SK-N-SH (cell line): Measurements from ENCODE around the gene NAA38. TPM values are rescaled to one million over a fixed set of nuclear protein-coding genes. Genes with fewer than 3 reads are reported as not detected.

ENCODE experiments used
- CTCF ChIA-PET: fragments of 300-600, 350-600 bp; formaldehyde crosslinking; extraction: SDS; loops from one replicate; lab custom pipeline; 2021; lab: Yijun Ruan, JAX
- POLR2A ChIA-PET: fragments of 350-600 bp; sonication (Branson Sonifier 250); formaldehyde crosslinking; extraction: SDS; loops from one replicate; lab custom pipeline; 2020; ENCODE audit warnings: antibody characterized with exemption, inconsistent platforms; lab: Yijun Ruan, JAX
- DNase-seq: peaks from one replicate; pipeline ENCODE4 v3.0.0; 2012
- H2AFZ ChIP-seq: fragments of 200-600 bp; sonication (generic); 2 replicates; pipeline ENCODE4 v1.8.1; 2016; ENCODE audit warnings: antibody characterized with exemption, mild to moderate bottlenecking, low read depth
- H3F3A ChIP-seq: fragments of 200-600 bp; sonication (generic); replicated peaks from 2 replicates; pipeline ENCODE3; 2016; ENCODE audit warnings: antibody characterized with exemption, mild to moderate bottlenecking; ENCODE audit not compliant: insufficient read depth
- H3K27ac ChIP-seq, 2 experiments: fragments of 200-500 bp in 1 of 2; fragments of 200-600 bp in 1 of 2; sonication (Bioruptor generic) in 1 of 2; sonication (generic), shearing (Covaris generic) in 1 of 2; 2 replicates each; pipeline versions ENCODE4 v1.5.1 to v1.6.1; 2014 to 2016; ENCODE audit warnings: low read depth in 2 of 2, inconsistent platforms in 1 of 2, low read length in 1 of 2, mild to moderate bottlenecking in 1 of 2, mixed read lengths in 1 of 2
- H3K27me3 ChIP-seq: fragments of 200-600 bp; sonication (generic), shearing (Covaris generic); 2 replicates; pipeline ENCODE4 v1.6.1; 2016; ENCODE audit warnings: mixed run types; ENCODE audit not compliant: insufficient read depth
- H3K36me3 ChIP-seq, 2 experiments: fragments of 200-500 bp in 1 of 2; fragments of 200-600 bp in 1 of 2; sonication (Bioruptor generic) in 1 of 2; sonication (generic) in 1 of 2; replicated peaks in 1 of 2; 2 replicates each; pipeline versions ENCODE3 to v1.5.1; 2014 to 2016; ENCODE audit warnings: low read length in 1 of 2, mild to moderate bottlenecking in 1 of 2; ENCODE audit not compliant: insufficient read depth in 2 of 2, control insufficient read depth in 1 of 2
- H3K4me1 ChIP-seq, 2 experiments: fragments of 200-500 bp in 1 of 2; fragments of 200-600 bp in 1 of 2; sonication (Bioruptor generic) in 1 of 2; sonication (generic), shearing (Covaris generic) in 1 of 2; 2 replicates each; pipeline versions ENCODE4 v1.5.1 to v1.6.1; 2014 to 2016; ENCODE audit warnings: low read depth in 1 of 2, low read length in 1 of 2, mixed run types in 1 of 2; ENCODE audit not compliant: insufficient read depth in 2 of 2, control insufficient read depth in 1 of 2
- H3K4me2 ChIP-seq: fragments of 200-600 bp; sonication (generic), shearing (Covaris generic); 2 replicates; pipeline ENCODE4 v1.6.1; 2017; ENCODE audit warnings: mixed run types
- H3K4me3 ChIP-seq, 2 experiments: fragments of 200-500 bp in 1 of 2; fragments of 200-600 bp in 1 of 2; sonication (Bioruptor generic) in 1 of 2; sonication (generic), shearing (Covaris generic) in 1 of 2; 2 replicates each; pipeline versions ENCODE4 v1.5.1 to v1.8.1; 2014 to 2016; ENCODE audit warnings: low read depth in 2 of 2, inconsistent platforms in 1 of 2, low read length in 1 of 2, mild to moderate bottlenecking in 1 of 2, mixed read lengths in 1 of 2, moderate library complexity in 1 of 2
- H3K79me2 ChIP-seq: fragments of 200-600 bp; sonication (generic); 2 replicates; pipeline ENCODE4 v1.8.1; 2017; ENCODE audit warnings: mild to moderate bottlenecking; ENCODE audit not compliant: insufficient read depth
- H3K9ac ChIP-seq: fragments of 200-600 bp; sonication (generic); 2 replicates; pipeline ENCODE4 v1.6.1; 2017; ENCODE audit warnings: mixed run types
- H3K9me2 ChIP-seq: fragments of 200-600 bp; sonication (generic); 2 replicates; pipeline ENCODE4 v1.6.1; 2017; ENCODE audit warnings: mixed run types
- H3K9me3 ChIP-seq: fragments of 200-600 bp; sonication (generic); 2 replicates; pipeline ENCODE4 v1.6.1; 2017; ENCODE audit warnings: mixed run types, mild to moderate bottlenecking, moderate library complexity
- H4K20me1 ChIP-seq: fragments of 200-600 bp; sonication (generic); 2 replicates; pipeline ENCODE4 v1.6.1; 2017; ENCODE audit warnings: mild to moderate bottlenecking, mixed run types; ENCODE audit not compliant: insufficient read depth
- CHD2 ChIP-seq: fragments of 150-350 bp; IDR thresholded peaks from 2 replicates; pipeline ENCODE4 v1.6.1; 2018; ENCODE audit warnings: low read length; ENCODE audit not compliant: partially characterized antibody
- EZH2phosphoT487 ChIP-seq: fragments of 200-600 bp; sonication (generic); IDR thresholded peaks from 2 replicates; pipeline ENCODE4 v1.6.1; 2017; ENCODE audit warnings: low read depth, mixed run types, mild to moderate bottlenecking, antibody characterized with exemption, moderate library complexity, borderline replicate concordance
- FOXJ3 ChIP-seq: sonication (generic); formaldehyde crosslinking; IDR thresholded peaks from 2 replicates; pipeline ENCODE4 v1.5.1; 2020; ENCODE audit warnings: mild to moderate bottlenecking, missing genetic modification reagents
- FOXM1 ChIP-seq: IDR thresholded peaks from 2 replicates; pipeline ENCODE4 v1.4.0; 2012; ENCODE audit warnings: low read depth, mild to moderate bottlenecking
- SIN3A ChIP-seq: IDR thresholded peaks from 2 replicates; pipeline ENCODE4 v1.6.1; 2012; ENCODE audit warnings: low read depth, mild to moderate bottlenecking, low read length, moderate library complexity, borderline replicate concordance
- TAF1 ChIP-seq: IDR thresholded peaks from 2 replicates; pipeline ENCODE4 v1.6.1; 2012; ENCODE audit warnings: low read depth, mild to moderate bottlenecking, low read length, moderate library complexity, borderline replicate concordance
- TCF12 ChIP-seq: IDR thresholded peaks from 2 replicates; pipeline ENCODE4 v1.4.0; 2012
- WGBS: methylation state at CpG from one replicate; pipeline ENCODE4 v1.1.6; 2017; ENCODE audit warnings: low lambda C conversion rate; 5-methylcytosine and 5-hydroxymethylcytosine counted together
- polyA plus RNA-seq, 3 experiments: library from polyadenylated mRNA; depleted of rRNA; stranded (reverse); fragments of >200 nt; gene quantifications; 2 replicates each; pipeline ENCODE4 v1.2.3, GENCODE V29; 2012
- TF ChIP-seq, protein P1 (sequence below): IDR thresholded peaks from 2 replicates; pipeline ENCODE4 v1.4.0; 2012; ENCODE audit warnings: low read depth, borderline replicate concordance
- TF ChIP-seq, protein P2 (sequence below): IDR thresholded peaks from 2 replicates; pipeline ENCODE4 v1.4.0; 2012; ENCODE audit warnings: low read depth, borderline replicate concordance

NAA38 gene
- polyA plus RNA-seq, 1 of the 3 experiments (the other 2 are of a cell fraction): 202 TPM

DNA sequence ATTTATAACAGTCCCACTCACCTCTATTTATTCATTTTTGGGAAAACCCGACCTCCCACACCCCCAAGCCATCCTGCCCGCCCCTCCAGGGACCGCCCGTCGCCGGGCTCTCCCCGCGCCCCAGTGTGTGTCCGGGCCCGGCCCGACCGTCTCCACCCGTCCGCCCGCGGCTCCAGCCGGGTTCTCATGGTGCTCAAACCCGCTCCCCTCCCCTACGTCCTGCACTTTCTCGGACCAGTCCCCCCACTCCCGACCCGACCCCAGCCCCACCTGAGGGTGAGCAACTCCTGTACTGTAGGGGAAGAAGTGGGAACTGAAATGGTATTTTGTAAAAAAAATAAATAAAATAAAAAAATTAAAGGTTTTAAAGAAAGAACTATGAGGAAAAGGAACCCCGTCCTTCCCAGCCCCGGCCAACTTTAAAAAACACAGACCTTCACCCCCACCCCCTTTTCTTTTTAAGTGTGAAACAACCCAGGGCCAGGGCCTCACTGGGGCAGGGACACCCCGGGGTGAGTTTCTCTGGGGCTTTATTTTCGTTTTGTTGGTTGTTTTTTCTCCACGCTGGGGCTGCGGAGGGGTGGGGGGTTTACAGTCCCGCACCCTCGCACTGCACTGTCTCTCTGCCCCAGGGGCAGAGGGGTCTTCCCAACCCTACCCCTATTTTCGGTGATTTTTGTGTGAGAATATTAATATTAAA, 3.1 kb downstream of the NAA38 start:
- Histone ChIP-seq H3K27me3 (no peaks in the 10 kb centered on the region), H3K79me2 (peaks cover 10% of the 10 kb centered on the region; the same call in 1 of the 2 replicates), H3K9ac (no peak overlapping the region), H3K9me3 (no peaks in the 10 kb centered on the region), H3K4me2 (no peak overlapping the region), H3K4me1 (peaks cover 21 to 43% of the 10 kb centered on the region in 2 experiments; a peak in 3 of 4 replicates), H3K36me3 (peaks cover 33 to 53% of the 10 kb centered on the region in 2 experiments), H4K20me1 (peaks cover 26% of the 10 kb centered on the region), H3K4me3 (no peak overlapping the region), H3K9me2 (no peaks in the 10 kb centered on the region), H3K27ac (no peak overlapping the region), H3F3A (peaks cover 37% of the 10 kb centered on the region), H2AFZ (no peak overlapping the region)
- no peak for DNase-seq
- ChIA-PET CTCF (interaction anchor here (0.8 to 5.2 kb wide), 4 partner anchors 19 to 111 kb away, joined by 3 to 44 read pairs (median 7); partner anchors contain the start of gene RNF227), POLR2A (no interaction called here)
- no peak for TF ChIP-seq SIN3A
- 91% methylated on average over 31 of the region's 31 CpGs for WGBS

DNA sequence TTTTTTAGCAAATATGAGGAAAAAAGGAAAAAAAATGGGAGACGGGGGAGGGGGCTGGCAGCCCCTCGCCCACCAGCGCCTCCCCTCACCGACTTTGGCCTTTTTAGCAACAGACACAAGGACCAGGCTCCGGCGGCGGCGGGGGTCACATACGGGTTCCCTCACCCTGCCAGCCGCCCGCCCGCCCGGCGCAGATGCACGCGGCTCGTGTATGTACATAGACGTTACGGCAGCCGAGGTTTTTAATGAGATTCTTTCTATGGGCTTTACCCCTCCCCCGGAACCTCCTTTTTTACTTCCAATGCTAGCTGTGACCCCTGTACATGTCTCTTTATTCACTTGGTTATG, 3.7 kb downstream of the NAA38 start:
- Histone ChIP-seq H3K4me1 (peaks cover 15 to 37% of the 10 kb centered on the region in 2 experiments; a peak in 2 of 4 replicates), H3K79me2 (peaks cover 5% of the 10 kb centered on the region; the same call in 1 of the 2 replicates), H3K9me3 (no peaks in the 10 kb centered on the region), H3K9ac (no peak overlapping the region), H3K27me3 (no peaks in the 10 kb centered on the region), H4K20me1 (peaks cover 27% of the 10 kb centered on the region), H2AFZ (no peak overlapping the region), H3K27ac (no peak overlapping the region), H3K36me3 (peaks cover 33 to 58% of the 10 kb centered on the region in 2 experiments), H3K4me2 (no peak overlapping the region), H3K4me3 (no peak overlapping the region), H3K9me2 (no peaks in the 10 kb centered on the region), H3F3A (peaks cover 37% of the 10 kb centered on the region)
- TF ChIP-seq TCF12 (no peak), EZH2phosphoT487 (no peak), SIN3A (no peak), FOXM1 (no peak), FOXJ3 (CRISPR knock-in tag) (no peak), TAF1 (no peak), CHD2 (no peak)
- TF ChIP-seq, protein P1, sequence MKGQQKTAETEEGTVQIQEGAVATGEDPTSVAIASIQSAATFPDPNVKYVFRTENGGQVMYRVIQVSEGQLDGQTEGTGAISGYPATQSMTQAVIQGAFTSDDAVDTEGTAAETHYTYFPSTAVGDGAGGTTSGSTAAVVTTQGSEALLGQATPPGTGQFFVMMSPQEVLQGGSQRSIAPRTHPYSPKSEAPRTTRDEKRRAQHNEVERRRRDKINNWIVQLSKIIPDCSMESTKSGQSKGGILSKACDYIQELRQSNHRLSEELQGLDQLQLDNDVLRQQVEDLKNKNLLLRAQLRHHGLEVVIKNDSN: no peak
- TF ChIP-seq, protein P2, sequence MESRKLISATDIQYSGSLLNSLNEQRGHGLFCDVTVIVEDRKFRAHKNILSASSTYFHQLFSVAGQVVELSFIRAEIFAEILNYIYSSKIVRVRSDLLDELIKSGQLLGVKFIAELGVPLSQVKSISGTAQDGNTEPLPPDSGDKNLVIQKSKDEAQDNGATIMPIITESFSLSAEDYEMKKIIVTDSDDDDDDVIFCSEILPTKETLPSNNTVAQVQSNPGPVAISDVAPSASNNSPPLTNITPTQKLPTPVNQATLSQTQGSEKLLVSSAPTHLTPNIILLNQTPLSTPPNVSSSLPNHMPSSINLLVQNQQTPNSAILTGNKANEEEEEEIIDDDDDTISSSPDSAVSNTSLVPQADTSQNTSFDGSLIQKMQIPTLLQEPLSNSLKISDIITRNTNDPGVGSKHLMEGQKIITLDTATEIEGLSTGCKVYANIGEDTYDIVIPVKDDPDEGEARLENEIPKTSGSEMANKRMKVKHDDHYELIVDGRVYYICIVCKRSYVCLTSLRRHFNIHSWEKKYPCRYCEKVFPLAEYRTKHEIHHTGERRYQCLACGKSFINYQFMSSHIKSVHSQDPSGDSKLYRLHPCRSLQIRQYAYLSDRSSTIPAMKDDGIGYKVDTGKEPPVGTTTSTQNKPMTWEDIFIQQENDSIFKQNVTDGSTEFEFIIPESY: no peak
- ChIA-PET POLR2A (no interaction called here), CTCF (interaction anchor here (0.8 to 5.2 kb wide), 4 partner anchors 18 to 110 kb away, joined by 3 to 44 read pairs (median 7); partner anchors contain the start of gene RNF227)
- DNase-seq: no peak
- WGBS: 96% methylated on average over 21 of the region's 21 CpGs
